ENCODE results near the gene TTLL10.

- TF ChIP-seq EP300 (IDR thresholded peaks at IDR 0.05) (no peak), CTCF (IDR thresholded peaks at IDR 0.05) (no peak), POLR2A (IDR thresholded peaks at IDR 0.05) (no peak), POLR2AphosphoS5 (IDR thresholded peaks at IDR 0.05) (no peak)
These were observed 3.2 kb upstream of the TTLL10 start for GRCh38 chr1:1170215-1171091.

Measured in stomach (tissue), 4 donors.